ENCODE results near the gene CDK10. TPM values are rescaled to one million over a fixed set of nuclear protein-coding genes. Genes with fewer than 3 reads are reported as not detected.

Gene CDK10
- total and polyA plus RNA-seq, 7 donors, result 23.0 to 47.8 (median 31.5) TPM

GRCh38 chr16:89705006-89705405, 18.5 kb downstream of the CDK10 start:
- peaks cover 15% of the 10 kb centered on the region for H3K4me1 ChIP-seq
- H3K4me3 ChIP-seq, result no peak overlapping the region
- 57 to 62% (median 58%) methylated on average over 15 of the region's 15 CpGs for WGBS, 3 donors
- ATAC-seq (no peak), DNase-seq (no peak)
- TF ChIP-seq CTCF (IDR thresholded peaks at IDR 0.05), result no peak
- intact Hi-C loops (cut with DNase I), result loop anchor here (5.0 to 10.0 kb wide), 3 partner anchors 87 to 160 kb away; no protein-coding TSS in a partner anchor
- H3K36me3 ChIP-seq (ENCODE audit: insufficient read depth in 1 of 2, low read depth in 1 of 2), result peaks cover 0 to 2% of the 10 kb centered on the region in 2 donors
- peaks cover 0 to 44% (median 0%) of the 10 kb centered on the region in 3 donors for H3K27me3 ChIP-seq (ENCODE audit: insufficient read depth in 3 of 3, low read length in 2 of 3)
- H3K27ac ChIP-seq, result no peak overlapping the region
- no peaks in the 10 kb centered on the region for H3K9me3 ChIP-seq

- 71 to 81% (median 73%) methylated on average over 12 to 14 of the region's 14 CpGs for WGBS, 3 donors
- H3K36me3 ChIP-seq (ENCODE audit: insufficient read depth in 1 of 2, low read depth in 1 of 2), result peaks cover 0 to 7% of the 10 kb centered on the region in 2 donors
- H3K27me3 ChIP-seq (ENCODE audit: insufficient read depth in 3 of 3, low read length in 2 of 3), result peaks cover 0 to 36% (median 0%) of the 10 kb centered on the region in 3 donors
- intact Hi-C loops (cut with DNase I), result loop anchor here (5.0 to 10.0 kb wide), 3 partner anchors 86 to 158 kb away; no protein-coding TSS in a partner anchor
- no peak overlapping the region for H3K4me3 ChIP-seq
- TF ChIP-seq CTCF (IDR thresholded peaks at IDR 0.05), result no peak
- H3K9me3 ChIP-seq, result no peaks in the 10 kb centered on the region
- DNase-seq (peak in 1 of 2 donors; percentile 50), ATAC-seq (no peak)
- no peak overlapping the region for H3K27ac ChIP-seq
- H3K4me1 ChIP-seq, result peaks cover 5% of the 10 kb centered on the region
Measured at GRCh38 chr16:89706518-89707260, 20.2 kb downstream of the CDK10 start.

GRCh38 chr16:89707695-89708094, 21.2 kb downstream of the CDK10 start:
- Histone ChIP-seq H3K36me3 (ENCODE audit: insufficient read depth in 1 of 2, low read depth in 1 of 2) (peaks cover 0 to 7% of the 10 kb centered on the region in 2 donors), H3K4me1 (no peaks in the 10 kb centered on the region), H3K9me3 (no peaks in the 10 kb centered on the region), H3K27ac (no peak overlapping the region), H3K4me3 (no peak overlapping the region), H3K27me3 (ENCODE audit: insufficient read depth in 3 of 3, low read length in 2 of 3) (peaks cover 0 to 26% (median 0%) of the 10 kb centered on the region in 3 donors)
- no peak for DNase-seq
- ATAC-seq, result no peak
- WGBS, 3 donors, result 89 to 92% (median 92%) methylated on average over 9 of the region's 9 CpGs
- intact Hi-C loops (cut with DNase I), result loop anchor here (5.0 to 10.0 kb wide), 3 partner anchors 85 to 157 kb away; no protein-coding TSS in a partner anchor
- no peak for TF ChIP-seq CTCF (IDR thresholded peaks at IDR 0.05)

- H3K4me1 ChIP-seq, result no peaks in the 10 kb centered on the region
- WGBS, 3 donors, result 60 to 76% (median 73%) methylated on average over 18 to 19 of the region's 19 CpGs
- no peak for ATAC-seq
- TF ChIP-seq CTCF (IDR thresholded peaks at IDR 0.05), result no peak
- intact Hi-C loops (cut with DNase I), result loop anchor here (5.0 to 10.0 kb wide), 3 partner anchors 84 to 156 kb away; no protein-coding TSS in a partner anchor
- H3K36me3 ChIP-seq (ENCODE audit: insufficient read depth in 1 of 2, low read depth in 1 of 2), result peaks cover 0 to 7% of the 10 kb centered on the region in 2 donors
- no peak overlapping the region for H3K4me3 ChIP-seq
- no peak for DNase-seq
- no peaks in the 10 kb centered on the region for H3K9me3 ChIP-seq
- no peak overlapping the region for H3K27ac ChIP-seq
- peaks cover 0 to 19% (median 0%) of the 10 kb centered on the region in 3 donors for H3K27me3 ChIP-seq (ENCODE audit: insufficient read depth in 3 of 3, low read length in 2 of 3)
Measured at GRCh38 chr16:89708481-89708931, 22.0 kb downstream of the CDK10 start.
